GM19395 (cell line): ENCODE results near the gene ZNF76.

Experiments used
- ATAC-seq: cut with Tn5 transposase; IDR thresholded peaks from one replicate; pipeline ENCODE4 v1.9.1; 2021; ENCODE audit warnings: mild to moderate bottlenecking, moderate library complexity; ENCODE audit not compliant: unreplicated experiment

Gene ZNF76

DNA sequence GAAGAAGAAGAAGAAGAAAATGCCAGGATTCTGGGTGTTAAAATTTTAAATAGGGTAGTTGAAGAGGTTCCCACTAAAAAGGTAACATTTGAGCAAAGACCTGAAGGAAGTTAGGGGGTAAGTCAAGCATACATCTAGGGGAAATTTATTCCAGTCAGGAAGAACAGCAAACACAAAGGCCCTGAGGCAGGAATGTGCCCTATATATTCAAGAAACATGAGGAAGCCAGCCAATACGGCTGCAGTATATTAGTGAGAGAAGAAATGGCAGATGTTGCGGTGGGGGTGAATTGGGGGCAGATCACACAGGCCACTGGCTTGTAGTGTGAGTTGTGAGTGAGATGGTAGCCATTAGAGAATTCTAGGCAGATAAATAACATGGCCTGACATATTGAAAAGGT, 6.0 kb downstream of the ZNF76 start:
- ATAC-seq, result no peak

DNA sequence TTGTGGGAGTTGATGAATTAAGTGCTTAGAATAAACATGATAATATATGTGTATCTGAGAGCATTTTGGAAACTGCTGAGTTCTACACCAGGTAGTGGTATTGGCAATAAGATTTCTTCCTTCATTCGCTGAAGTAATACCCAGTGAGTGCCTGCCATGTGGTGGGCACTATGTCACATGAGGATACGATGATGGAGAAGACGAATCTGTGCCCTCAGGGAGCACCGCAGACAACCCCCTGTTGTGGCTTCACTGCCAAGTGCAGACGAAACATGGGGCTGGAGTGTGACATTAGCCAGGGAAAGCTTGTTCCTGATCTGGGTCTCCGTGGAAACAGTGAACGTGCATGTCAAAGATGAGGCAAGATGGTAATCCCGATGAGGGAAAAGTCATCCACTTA, 7.9 kb downstream of the ZNF76 start:
- no peak for ATAC-seq

DNA sequence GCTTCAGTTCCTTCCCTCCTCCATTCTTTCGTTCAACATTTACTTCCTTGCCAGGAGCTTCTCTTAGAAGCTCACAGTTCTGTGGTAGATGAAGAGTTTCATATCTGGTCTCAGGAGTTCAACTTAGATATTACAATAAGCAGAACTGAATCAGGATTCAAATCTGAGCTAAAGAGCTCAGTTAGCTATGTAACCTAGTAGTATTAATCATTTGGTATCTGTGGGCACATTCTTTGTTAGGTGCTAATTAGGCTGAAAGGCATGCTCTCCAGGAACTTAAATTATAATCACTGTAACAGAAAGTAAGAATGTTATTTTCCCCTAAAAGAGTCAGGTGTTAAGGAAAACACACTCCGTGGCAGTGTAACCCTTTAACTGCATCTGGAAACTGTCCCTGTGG, 8.4 kb downstream of the ZNF76 start:
- ATAC-seq, result no peak

DNA sequence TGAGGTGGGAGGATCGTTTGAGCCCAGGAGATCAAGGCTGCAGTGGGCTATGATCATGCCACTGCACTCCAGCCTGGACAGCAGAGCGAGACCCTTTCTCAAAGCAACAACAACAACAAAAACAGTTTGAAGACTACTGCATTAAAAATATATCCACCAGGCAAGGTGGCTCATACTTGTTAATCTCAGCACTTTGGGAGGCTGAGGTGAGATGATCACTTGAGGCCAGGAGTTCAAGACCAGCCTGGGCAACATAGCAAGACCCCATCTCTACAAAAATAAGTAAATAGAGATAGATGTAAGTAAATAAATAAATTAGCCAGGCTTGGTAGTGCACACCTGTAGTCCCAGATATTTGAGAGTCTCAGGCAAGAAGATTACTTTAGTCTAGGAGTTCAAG, 12.5 kb downstream of the ZNF76 start:
- ATAC-seq, result no peak

DNA sequence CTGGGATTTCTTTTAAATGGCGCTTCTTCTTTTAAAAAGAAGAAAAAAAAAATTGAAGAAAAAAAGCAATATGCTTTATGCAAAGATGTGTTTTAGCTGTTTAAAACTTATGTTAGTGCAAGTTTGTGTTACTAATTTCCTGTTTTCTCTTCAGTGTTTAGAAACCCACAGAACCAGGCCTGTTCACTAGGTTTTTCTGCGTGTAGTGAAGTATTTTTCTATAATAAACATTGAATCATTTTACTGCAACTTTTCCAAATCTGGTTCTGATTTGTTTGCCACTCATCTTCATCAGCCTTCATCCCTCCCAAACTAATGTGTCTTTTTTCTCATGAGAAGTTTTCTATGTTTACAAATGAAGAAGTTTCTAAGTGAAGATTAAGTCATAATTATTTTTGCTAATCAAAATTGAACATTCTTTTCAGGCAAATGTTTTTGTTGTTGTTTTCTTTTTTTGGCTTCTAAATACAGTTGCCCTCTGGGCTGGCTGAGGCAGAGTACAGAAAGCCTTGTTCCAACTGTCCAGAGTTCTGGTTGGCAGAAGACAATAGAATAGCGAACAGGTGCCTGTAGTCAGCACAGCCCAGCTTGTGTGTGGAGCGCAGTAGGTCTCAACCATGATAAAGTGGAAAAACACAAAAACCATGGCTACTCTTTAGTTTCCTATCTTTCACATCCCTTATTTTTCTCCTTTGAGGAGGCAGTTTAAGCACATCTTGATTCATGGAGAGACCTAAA, 14.5 kb downstream of the ZNF76 start:
- ATAC-seq, result no peak

DNA sequence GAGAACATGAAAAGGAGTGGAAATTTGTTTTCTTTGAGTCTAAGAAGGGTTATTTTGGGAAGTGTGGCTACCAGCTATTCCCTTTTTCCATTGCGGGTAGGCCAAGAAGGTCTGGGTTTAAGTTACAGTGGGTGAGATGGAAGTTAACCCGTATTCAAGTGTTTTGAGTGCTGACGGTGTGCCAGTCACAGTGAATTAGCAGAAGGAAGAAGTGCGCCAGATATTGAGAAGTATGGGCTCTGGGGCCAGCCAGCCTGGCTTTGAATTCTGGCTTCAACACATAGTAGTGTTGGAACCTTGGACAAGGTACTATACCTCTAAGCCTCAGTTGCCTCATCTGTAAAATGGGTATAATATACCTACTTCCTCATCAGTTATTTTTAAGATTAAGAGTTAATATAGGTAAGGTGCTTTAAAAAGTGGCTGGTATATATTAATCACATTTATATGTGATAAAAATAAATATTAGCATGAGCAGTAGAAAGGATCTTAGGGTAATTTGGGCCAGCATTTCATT, 16.3 kb downstream of the ZNF76 start:
- ATAC-seq, result no peak

DNA sequence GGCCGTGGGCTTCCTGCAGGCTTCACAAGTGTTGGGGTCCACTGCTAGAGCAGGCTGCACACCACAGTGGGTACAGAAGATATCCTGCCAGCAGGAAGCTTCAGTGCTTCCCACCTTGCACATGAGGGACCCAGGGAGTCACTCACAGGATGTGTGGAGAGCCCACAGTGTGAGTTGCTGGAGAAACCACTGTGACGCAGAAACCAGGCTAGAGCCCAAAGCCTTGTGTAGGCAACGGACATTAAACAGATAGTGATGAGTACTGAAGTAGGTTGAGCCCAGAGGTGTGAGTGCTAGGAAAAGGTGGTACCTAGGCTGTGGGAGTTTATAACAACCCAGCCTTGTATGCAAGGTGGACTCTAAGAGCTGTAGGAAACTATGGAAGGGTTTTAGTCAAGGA, 19.2 kb downstream of the ZNF76 start:
- ATAC-seq, result no peak

DNA sequence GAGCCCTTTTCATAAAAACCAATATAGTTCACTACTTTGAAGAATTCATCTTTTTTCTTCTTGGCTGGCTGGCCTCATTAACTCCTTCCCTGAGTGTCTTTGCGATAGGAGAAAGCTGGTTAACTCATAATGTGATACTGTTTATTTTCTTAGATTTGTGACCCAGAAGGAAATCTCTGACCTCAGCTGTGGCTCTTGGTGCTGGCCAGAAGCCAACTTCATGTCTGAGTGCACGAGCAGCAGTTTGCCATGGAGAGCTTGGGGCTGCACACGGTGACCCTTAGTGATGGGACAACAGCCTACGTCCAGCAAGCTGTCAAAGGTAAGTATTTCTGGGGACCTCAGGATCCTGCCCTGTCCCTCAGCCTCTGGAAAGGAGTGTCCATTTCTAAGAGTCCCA, 21.4 kb downstream of the ZNF76 start:
- ATAC-seq, result no peak

DNA sequence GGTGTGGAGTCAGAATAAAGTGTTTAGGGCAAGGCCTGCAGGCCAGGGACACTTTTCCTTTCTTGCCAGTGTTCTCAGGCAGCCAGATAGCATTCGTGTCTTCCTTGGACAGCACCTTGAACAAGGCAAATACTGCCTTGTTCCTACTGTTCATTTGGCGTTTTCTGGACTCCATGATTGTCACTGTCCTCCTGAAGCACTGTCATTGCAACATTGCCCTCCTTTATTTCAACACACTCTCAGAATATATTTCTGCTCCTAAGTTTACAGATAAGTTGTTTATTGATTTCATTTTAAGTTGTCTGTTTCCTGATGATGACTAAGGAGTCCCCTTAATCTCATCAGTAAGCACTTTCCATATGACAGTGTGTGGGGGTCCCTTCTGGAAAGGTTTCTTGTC, 22.9 kb downstream of the ZNF76 start:
- no peak for ATAC-seq

DNA sequence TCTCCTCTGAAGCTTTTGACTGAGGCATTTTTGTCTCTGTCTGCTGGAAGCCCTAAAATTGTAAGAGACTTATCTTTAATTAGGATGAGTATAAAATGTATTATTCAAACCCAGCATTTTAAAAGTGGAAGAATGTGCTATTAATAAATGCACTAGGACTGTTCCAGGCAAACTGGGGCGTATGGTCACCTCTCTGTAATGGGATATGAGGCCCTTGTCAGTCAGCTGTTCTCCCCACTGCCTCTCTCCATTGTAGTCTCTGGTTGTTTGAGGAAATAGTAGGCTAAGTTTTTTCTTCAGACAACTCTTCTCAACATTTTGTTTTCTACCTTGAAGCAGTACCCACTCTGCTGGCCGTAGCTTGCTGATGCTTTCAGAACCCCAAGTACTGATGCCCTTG, 23.8 kb downstream of the ZNF76 start:
- ATAC-seq, result no peak

DNA sequence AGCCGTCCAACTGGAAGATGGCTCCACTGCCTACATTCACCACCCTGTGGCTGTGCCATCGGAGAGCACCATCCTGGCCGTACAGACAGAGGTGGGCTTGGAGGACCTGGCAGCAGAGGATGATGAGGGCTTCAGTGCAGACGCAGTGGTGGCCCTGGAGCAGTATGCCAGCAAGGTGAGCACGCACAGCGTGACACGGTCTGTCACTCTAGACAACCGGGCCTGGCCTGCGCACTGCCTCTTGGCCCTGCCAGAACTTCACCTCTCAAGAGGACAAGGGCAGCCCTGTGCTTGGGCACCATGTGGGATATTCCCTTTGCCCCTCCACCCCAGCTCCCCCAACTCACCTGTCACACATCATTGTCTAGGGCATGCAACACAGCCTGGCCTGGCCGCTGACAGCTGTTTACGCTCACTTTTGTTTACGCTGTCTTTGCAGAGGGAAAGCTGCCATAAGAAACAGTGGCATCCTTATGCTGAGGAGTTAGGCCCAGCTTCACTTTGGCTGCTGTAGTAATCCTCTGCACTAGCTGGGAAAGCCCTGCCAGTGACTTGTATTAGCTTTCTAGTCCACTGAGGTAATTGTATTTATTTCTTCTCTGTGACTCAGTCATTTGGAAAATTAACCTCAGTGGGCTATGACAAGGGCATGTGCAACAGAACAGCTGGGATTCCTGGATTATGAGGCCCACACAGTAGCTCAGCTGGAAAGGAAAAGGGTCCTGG, 28.3 kb downstream of the ZNF76 start:
- no peak for ATAC-seq

DNA sequence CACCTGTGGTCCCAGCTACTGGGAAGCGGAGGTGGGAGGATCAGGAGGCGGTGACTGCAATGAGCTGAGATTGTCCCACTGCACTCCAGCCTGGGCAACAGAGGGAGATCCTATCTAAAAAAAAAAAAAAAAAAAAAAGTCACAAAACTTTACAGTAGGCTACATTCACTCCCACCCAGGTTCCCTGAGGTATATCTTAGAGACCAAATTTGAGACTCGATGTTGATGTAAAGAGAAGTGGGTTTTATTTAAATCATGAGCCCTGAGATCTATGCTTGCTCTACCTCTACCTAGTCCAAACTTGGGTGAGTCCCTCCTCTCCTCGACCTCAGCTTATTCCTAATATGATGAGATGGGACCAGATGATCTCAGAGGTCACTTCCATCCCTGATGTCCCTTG, 29.3 kb downstream of the ZNF76 start:
- ATAC-seq, result no peak

DNA sequence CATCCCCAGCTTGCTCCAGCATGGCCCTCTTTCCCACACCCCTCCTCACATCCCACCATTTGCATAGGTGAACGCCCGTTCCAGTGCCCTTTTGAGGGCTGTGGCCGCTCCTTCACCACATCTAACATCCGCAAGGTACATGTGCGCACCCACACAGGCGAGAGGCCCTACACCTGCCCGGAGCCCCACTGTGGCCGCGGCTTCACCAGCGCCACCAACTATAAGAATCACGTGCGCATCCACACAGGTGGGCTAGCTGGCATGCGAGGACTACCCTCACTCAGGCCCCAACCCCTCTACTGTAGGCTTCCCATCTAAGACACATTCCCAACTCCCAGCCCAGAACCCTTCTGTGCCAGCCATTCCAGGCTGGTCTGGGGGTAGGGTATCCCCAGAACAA, 32.0 kb downstream of the ZNF76 start:
- ATAC-seq, result no peak

DNA sequence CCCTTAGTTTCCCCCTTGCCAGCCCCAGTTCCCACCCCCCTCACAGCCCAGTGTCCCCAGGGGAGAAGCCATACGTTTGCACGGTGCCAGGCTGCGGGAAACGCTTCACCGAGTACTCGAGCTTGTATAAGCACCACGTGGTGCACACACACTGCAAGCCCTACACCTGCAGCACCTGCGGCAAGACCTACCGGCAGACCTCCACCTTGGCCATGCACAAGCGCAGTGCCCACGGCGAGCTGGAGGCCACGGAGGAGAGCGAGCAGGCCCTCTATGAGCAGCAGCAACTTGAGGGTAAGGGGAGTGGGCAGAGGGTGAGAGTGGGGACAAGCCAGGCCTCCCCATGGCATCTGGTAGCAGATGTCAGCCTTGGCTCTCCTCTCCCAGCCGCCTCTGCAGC, 33.0 kb downstream of the ZNF76 start:
- no peak for ATAC-seq

DNA sequence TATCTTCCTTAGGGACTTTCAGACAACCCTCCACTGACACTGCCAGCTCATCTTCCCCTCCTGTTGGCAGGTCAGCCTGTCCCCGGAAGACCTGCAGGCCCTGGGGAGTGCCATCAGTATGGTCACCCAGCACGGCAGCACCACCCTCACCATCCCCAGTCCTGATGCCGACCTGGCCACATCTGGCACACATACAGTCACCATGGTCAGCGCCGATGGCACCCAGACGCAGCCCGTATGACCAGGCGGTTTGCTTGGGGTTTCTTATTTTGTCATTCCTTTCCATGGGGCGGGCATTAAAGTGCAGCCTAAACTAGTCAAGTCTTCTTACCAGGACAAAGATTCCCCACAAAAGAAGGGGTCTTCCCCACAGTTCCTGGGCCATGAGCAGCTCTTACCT, 34.1 kb downstream of the ZNF76 start:
- ATAC-seq, result no peak

DNA sequence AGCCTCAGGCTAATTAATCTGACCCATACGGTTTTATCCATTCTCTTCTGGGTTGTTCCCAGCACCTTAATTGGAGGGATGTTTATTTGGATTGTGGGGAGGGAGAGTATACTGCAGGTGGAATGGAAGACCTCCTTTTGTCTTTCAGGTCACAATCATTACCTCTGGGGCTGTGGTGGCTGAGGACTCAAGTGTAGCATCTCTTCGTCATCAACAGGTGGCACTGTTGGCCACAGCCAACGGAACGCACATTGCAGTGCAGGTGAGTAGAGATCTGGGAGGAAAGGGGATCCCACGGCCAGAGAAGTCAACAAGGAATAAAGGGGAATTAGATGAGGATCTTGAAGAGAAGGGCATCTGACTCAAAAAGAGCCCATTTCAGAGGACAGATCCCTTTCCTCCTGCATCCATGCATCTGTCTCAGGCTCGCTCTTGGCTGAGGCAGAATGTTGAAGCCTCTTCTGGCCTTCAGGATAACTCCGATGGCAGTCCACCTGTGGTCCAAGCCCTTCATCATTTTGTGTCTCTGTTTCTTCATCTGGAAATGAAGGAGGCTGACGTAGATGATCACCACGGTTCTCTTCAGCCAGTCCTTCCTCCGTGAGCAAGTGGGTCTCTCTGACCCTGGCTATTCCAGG, 34.9 kb downstream of the ZNF76 start:
- ATAC-seq, result no peak

DNA sequence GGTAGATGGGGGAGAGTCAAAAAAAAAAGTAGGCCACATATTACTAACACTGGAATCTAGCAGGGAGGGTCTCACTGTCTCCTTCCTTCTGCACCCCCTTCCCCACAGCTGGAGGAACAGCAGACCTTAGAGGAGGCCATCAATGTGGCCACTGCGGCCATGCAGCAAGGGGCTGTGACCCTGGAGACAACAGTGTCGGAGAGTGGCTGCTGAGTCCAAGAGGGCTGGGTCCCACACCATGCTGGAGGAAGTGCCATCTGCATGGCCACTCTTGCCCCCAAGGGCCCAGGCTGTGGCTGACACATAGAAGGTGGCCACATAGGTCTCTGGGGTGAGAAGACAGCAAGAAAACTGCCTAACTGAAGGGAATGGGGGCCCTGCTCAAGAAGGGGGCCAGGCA, 35.5 kb downstream of the ZNF76 start:
- ATAC-seq, result no peak

DNA sequence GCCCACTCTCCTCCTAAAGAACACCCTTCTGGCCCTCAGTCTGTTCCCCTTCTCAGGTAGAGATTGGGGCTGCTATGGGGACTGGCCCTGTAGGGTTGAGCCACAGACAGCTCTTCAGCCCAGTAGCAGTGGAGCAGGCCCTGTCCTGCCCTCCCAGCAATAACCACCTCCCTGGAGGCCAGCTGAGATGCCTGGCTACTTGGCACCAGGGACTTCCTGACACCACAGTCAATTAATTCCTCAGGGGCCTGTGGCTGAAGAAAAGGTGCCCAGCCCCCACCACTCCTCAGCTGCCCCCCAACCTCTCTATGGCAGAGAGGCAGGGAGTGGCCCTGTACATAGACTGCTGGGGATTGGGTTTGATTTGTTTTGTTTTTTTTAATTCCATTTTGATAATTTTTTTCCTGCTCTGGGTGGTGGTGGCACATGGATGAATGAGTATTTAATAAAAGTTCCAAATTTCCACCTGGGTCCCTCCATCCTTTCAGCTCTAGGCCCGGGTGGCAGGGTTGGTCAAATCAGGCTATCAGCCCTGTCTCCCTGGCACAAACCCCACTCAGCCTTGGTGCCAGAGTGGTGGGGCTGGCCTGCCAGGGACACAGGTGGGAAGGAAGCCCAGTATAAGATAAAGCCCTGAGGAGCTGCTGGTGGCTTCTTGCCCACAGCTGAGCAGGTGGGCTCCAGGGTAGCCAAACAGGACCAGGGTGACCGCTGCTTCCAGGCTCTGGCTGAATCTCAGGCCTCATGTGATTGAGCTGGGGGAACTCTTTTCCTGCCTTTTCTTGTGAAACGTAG, 36.2 kb downstream of the ZNF76 start:
- ATAC-seq, result no peak

DNA sequence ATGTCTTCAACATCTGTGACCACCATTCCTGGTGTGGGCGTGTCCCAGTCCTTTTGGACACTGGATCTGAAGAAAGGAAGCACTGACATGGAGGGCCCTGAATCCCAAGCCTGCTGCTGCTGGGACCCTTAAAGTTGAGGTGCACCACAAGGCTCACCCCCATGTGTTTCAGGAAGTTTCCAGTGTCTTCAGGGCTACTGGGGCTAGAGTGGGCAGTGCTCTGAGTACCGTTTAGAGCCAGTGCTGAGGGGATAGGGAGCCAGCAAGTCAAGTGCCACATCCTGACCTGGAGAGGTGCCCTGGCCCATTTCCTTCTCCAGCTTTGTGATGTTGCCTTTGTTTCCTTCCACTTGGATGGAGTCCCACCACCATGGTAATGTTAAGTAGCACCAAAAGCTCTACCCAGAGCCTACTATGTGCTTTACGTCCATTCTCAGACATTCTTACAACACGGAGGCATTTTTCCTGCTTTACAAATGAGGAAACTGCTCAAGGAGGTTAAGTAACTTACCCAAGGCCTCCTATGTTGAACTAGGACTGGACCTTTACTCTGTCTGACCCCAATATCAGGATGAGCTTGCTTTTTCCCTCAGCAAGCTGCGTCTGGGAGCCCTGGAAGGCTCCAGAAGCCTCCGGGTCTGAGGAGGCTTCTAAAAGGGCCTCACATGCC, 37.5 kb downstream of the ZNF76 start:
- peak; percentile 8 for ATAC-seq

DNA sequence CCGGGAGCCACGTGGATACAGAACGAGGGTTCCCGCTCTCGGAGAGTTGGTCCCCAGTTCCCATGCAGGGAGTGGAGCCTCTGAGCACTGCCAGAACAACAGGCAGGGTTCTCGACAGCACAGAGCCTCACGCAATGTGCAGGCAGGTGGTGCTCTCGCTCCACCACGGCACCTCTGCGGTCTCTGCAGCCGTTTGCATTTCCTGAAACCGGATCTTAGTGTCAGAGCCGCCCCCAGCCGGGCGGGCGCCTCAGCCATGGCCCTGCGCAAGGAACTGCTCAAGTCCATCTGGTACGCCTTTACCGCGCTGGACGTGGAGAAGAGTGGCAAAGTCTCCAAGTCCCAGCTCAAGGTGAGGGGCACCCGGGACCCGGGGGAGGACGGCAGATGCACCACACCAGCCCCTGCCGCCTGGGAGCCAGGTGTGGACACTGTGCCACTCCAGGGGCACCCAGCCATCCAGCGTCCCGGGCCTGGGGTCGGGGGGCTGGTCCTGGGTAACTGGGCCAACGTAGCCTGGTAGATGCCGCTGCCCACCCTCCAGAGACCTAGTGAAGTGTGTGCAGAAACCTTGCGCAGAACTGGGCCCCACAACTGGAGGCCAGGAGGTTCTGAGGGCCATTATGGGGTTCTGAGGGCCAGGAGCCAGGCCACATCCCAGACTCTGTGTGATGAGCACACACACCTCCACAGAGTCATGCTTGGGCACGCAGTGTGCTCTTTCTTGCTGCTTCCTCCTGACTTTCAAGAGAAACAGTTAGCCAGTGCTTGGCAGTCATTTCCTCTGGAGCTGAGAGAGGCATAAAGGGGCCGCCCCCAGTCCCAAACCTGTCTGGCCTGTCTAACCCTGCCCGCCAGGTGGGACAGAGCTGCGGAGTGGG, 38.3 kb downstream of the ZNF76 start, which contains the start of gene DEF6:
TSS of gene DEF6 (plus strand) at position 218 of the 881 bp plus-strand sequence. CDS start at position 257, 39 bp downstream.
- ATAC-seq, result peak; percentile 78
